ENCODE data around the gene GASK1A.

GASK1A gene

DNA sequence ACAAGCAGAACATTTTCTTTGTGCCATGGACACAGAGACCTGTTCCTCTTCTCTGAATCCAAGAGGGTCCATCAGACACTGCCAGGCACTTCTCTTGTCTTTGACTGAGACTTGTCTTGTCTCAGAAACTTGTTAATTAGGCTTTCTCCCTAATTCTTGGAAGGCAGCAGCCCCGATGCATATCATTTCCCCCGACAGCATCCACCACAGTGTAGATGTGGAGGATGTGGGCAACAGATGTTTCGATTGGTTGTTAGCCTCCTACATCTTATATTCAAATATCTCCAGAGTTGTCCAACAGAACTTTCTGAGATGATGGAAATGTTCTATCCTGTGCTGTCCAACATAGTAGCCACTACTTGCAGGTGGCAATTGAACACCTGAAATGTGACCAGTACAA is 15.5 kb downstream of the GASK1A start:
- no peak for DNase-seq (ENCODE audit: extremely low spot score)
- TF ChIP-seq ELF4 (IDR thresholded peaks at IDR 0.05) (no peak), L3MBTL2 (conservative IDR thresholded peaks at IDR 0.05) (no peak), PKNOX1 (IDR thresholded peaks at IDR 0.05) (no peak), TARDBP (IDR thresholded peaks at IDR 0.05) (no peak), LEF1 (IDR thresholded peaks at IDR 0.05; ENCODE audit: borderline replicate concordance) (no peak), HDGF (IDR thresholded peaks at IDR 0.05; ENCODE audit: borderline replicate concordance) (no peak), SP1 (IDR thresholded peaks at IDR 0.05) (no peak), FOXK2 (IDR thresholded peaks at IDR 0.05) (no peak), FOXM1 (IDR thresholded peaks at IDR 0.05; ENCODE audit: borderline replicate concordance) (no peak)
- ChIA-PET CTCF (no interaction called here), POLR2A (no interaction called here)

GRCh38 chr3:42996021-42996420 is 16.9 kb downstream of the GASK1A start:
- DNase-seq (ENCODE audit: extremely low spot score): no peak
- CTCF ChIA-PET: no interaction called here
- POLR2A ChIA-PET: no interaction called here
- TF ChIP-seq HDGF (IDR thresholded peaks at IDR 0.05; ENCODE audit: borderline replicate concordance) (no peak), PKNOX1 (IDR thresholded peaks at IDR 0.05) (no peak), FOXA1 (IDR thresholded peaks at IDR 0.05) (no peak), ARNT (IDR thresholded peaks at IDR 0.05) (no peak), NFRKB (IDR thresholded peaks at IDR 0.05) (no peak), L3MBTL2 (conservative IDR thresholded peaks at IDR 0.05) (no peak), FOXK2 (IDR thresholded peaks at IDR 0.05) (no peak), SP1 (IDR thresholded peaks at IDR 0.05) (no peak), BHLHE40 (IDR thresholded peaks at IDR 0.05; ENCODE audit: borderline replicate concordance) (no peak), SUZ12 (IDR thresholded peaks at IDR 0.05) (no peak), ELF4 (IDR thresholded peaks at IDR 0.05) (no peak)

GRCh38 chr3:42996633-42997075 is 17.5 kb downstream of the GASK1A start:
- ChIA-PET CTCF (no interaction called here), POLR2A (no interaction called here)
- TF ChIP-seq SUZ12 (IDR thresholded peaks at IDR 0.05) (no peak), ZNF384 (IDR thresholded peaks at IDR 0.05) (no peak), ELF4 (IDR thresholded peaks at IDR 0.05) (no peak)
- no peak for DNase-seq (ENCODE audit: extremely low spot score)

- CTCF ChIA-PET: no interaction called here
- DNase-seq (ENCODE audit: extremely low spot score): no peak
- no peak for TF ChIP-seq HDGF (IDR thresholded peaks at IDR 0.05; ENCODE audit: borderline replicate concordance)
- TF ChIP-seq L3MBTL2 (conservative IDR thresholded peaks at IDR 0.05): no peak
- TF ChIP-seq FOXA1 (IDR thresholded peaks at IDR 0.05): no peak
- no peak for TF ChIP-seq PKNOX1 (IDR thresholded peaks at IDR 0.05)
- no peak for TF ChIP-seq ELF4 (IDR thresholded peaks at IDR 0.05)
- TF ChIP-seq ARNT (IDR thresholded peaks at IDR 0.05): no peak
- no peak for TF ChIP-seq TARDBP (IDR thresholded peaks at IDR 0.05)
- no peak for TF ChIP-seq SP1 (IDR thresholded peaks at IDR 0.05)
- TF ChIP-seq SUZ12 (IDR thresholded peaks at IDR 0.05): no peak
- no peak for TF ChIP-seq BHLHE40 (IDR thresholded peaks at IDR 0.05; ENCODE audit: borderline replicate concordance)
- no peak for TF ChIP-seq FOXM1 (IDR thresholded peaks at IDR 0.05; ENCODE audit: borderline replicate concordance)
- no peak for TF ChIP-seq NFRKB (IDR thresholded peaks at IDR 0.05)
- TF ChIP-seq FOXK2 (IDR thresholded peaks at IDR 0.05): no peak
- no peak for TF ChIP-seq ZNF384 (IDR thresholded peaks at IDR 0.05)
- no peak for TF ChIP-seq CTBP1 (IDR thresholded peaks at IDR 0.05; ENCODE audit: borderline replicate concordance)
- no peak for TF ChIP-seq LEF1 (IDR thresholded peaks at IDR 0.05; ENCODE audit: borderline replicate concordance)
- POLR2A ChIA-PET: no interaction called here
These were observed 20.1 kb downstream of the GASK1A start for GRCh38 chr3:42999212-42999611.

GRCh38 chr3:42999632-43000031 is 20.5 kb downstream of the GASK1A start:
- ChIA-PET POLR2A (no interaction called here), CTCF (no interaction called here)
- TF ChIP-seq TARDBP (IDR thresholded peaks at IDR 0.05) (no peak), ELF4 (IDR thresholded peaks at IDR 0.05) (no peak), HDGF (IDR thresholded peaks at IDR 0.05; ENCODE audit: borderline replicate concordance) (no peak), FOXA1 (IDR thresholded peaks at IDR 0.05) (no peak), PKNOX1 (IDR thresholded peaks at IDR 0.05) (no peak), FOXM1 (IDR thresholded peaks at IDR 0.05; ENCODE audit: borderline replicate concordance) (no peak)
- no peak for DNase-seq (ENCODE audit: extremely low spot score)

DNA sequence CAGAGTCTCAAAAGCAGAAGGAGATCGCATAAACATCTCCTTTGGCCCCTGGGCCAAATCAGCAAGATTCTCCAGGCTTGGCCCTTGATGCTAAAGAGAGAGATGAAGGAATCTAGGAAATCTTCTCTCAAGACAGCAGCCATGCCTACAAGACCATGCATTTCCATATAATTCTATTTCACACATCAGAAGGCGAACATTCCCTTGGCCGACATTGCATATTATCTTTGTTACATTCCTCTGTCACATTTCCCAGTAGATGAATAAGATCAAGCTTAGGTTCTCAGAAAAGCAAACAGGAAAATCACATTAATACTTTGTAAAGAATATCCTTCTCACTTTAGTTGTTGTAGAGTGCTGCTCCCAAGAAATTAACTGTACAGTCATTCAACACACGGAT is 21.3 kb downstream of the GASK1A start:
- POLR2A ChIA-PET: no interaction called here
- TF ChIP-seq CTBP1 (IDR thresholded peaks at IDR 0.05; ENCODE audit: borderline replicate concordance) (no peak), FOXM1 (IDR thresholded peaks at IDR 0.05; ENCODE audit: borderline replicate concordance) (no peak), FOXK2 (IDR thresholded peaks at IDR 0.05) (no peak), PKNOX1 (IDR thresholded peaks at IDR 0.05) (no peak), HDGF (IDR thresholded peaks at IDR 0.05; ENCODE audit: borderline replicate concordance) (no peak), SP1 (IDR thresholded peaks at IDR 0.05) (no peak), SUZ12 (IDR thresholded peaks at IDR 0.05) (no peak), NFRKB (IDR thresholded peaks at IDR 0.05) (no peak), BHLHE40 (IDR thresholded peaks at IDR 0.05; ENCODE audit: borderline replicate concordance) (no peak), ZNF384 (IDR thresholded peaks at IDR 0.05) (no peak), LEF1 (IDR thresholded peaks at IDR 0.05; ENCODE audit: borderline replicate concordance) (no peak), ELF4 (IDR thresholded peaks at IDR 0.05) (no peak)

More for the DNA sequence above, 21.3 kb downstream of the GASK1A start:
- no peak for DNase-seq (ENCODE audit: extremely low spot score)
- CTCF ChIA-PET: no interaction called here

All from HEK293T (cell line).